Inflammatory macrophage treated with lipopolysaccharide for 4 hours (primary cell): ENCODE results near the gene EPHA7.

Source experiments
- DNase-seq: peaks from one replicate; pipeline ENCODE4 v3.0.0-alpha.2; 2020

EPHA7 gene

GRCh38 chr6:93235775-93236174, 183.6 kb downstream of the EPHA7 start:
- no peak for DNase-seq

GRCh38 chr6:93226822-93227221, 192.5 kb downstream of the EPHA7 start:
- DNase-seq: no peak

GRCh38 chr6:93222071-93222851, 197.1 kb downstream of the EPHA7 start:
- DNase-seq: no peak

- DNase-seq: no peak
Observed at GRCh38 chr6:93219447-93219846, 199.9 kb downstream of the EPHA7 start.

GRCh38 chr6:93218096-93218495, 201.3 kb downstream of the EPHA7 start:
- no peak for DNase-seq

- no peak for DNase-seq
Observed at GRCh38 chr6:93213028-93213427, 206.3 kb downstream of the EPHA7 start.

- no peak for DNase-seq
Observed at GRCh38 chr6:93210908-93211307, 208.5 kb downstream of the EPHA7 start.

- DNase-seq: no peak
Observed at GRCh38 chr6:93209358-93209757, 210.0 kb downstream of the EPHA7 start.

GRCh38 chr6:93196406-93196970, 222.9 kb downstream of the EPHA7 start:
- DNase-seq: no peak

- DNase-seq: no peak
Observed at GRCh38 chr6:93194480-93194879, 224.9 kb downstream of the EPHA7 start.

- DNase-seq: no peak
Observed at GRCh38 chr6:93193868-93194267, 225.5 kb downstream of the EPHA7 start.
